Ascending aorta (tissue), 2 donors: ENCODE results near the gene REPIN1. TPM values are rescaled to one million over a fixed set of nuclear protein-coding genes. Genes with fewer than 3 reads are reported as not detected.

ENCODE experiments used
- DNase-seq, 2 donors: peaks; one replicate each; pipeline ENCODE4 v3.0.0-alpha.2; 2019; ENCODE audit warnings: low spot score in 2 of 2
- H3K27ac ChIP-seq, 2 donors: fragments of 200-600 bp; sonication (generic); one replicate each; pipeline ENCODE4 v1.5.1; 2016 to 2017; ENCODE audit warnings: mild to moderate bottlenecking in 1 of 2
- H3K27me3 ChIP-seq: fragments of 200-600 bp; sonication (generic); one replicate; pipeline ENCODE4 v1.5.1; 2017
- H3K36me3 ChIP-seq, 2 donors: fragments of 200-600 bp; sonication (generic); one replicate each; pipeline ENCODE4 v1.5.1; 2016
- H3K4me1 ChIP-seq, 2 donors: fragments of 200-600 bp; sonication (generic); one replicate each; pipeline ENCODE4 v1.5.1; 2016 to 2017; ENCODE audit warnings: mild to moderate bottlenecking in 1 of 2
- H3K4me3 ChIP-seq, 2 donors: fragments of 200-600 bp; sonication (generic); one replicate each; pipeline ENCODE4 v1.5.1; 2016 to 2017; ENCODE audit warnings: mild to moderate bottlenecking in 1 of 2
- H3K9me3 ChIP-seq, 2 donors: fragments of 200-600 bp; sonication (generic); one replicate each; pipeline ENCODE4 v1.5.1; 2016
- CTCF ChIP-seq, 3 experiments: fragments of 200-600 bp in 2 of 3; fragments of 450-650 bp in 1 of 3; sonication (generic) in 2 of 3; IDR thresholded peaks; one replicate each; pipeline ENCODE4 v1.5.1; 2016 to 2019; ENCODE audit warnings: antibody characterized with exemption in 3 of 3, mild to moderate bottlenecking in 1 of 3, moderate library complexity in 1 of 3
- intact Hi-C: fragments of 100-400 bp; cut with DNase I; formaldehyde crosslinking; loops from one replicate; pipeline ENCODE4 v1.15.1; 2023
- total RNA-seq: library from RNA; depleted of rRNA; stranded (reverse); fragments of >200 nt; gene quantifications from one replicate; pipeline ENCODE4 v1.1.0, GENCODE V29; 2016

REPIN1 gene
- total RNA-seq, 1 donor from 2014 or later: 123 TPM

GRCh38 chr7:150329331-150330120, 39.1 kb upstream of the REPIN1 start:
- H3K36me3 ChIP-seq: no peaks in the 10 kb centered on the region
- no peak for DNase-seq
- intact Hi-C loops: no loop called here

GRCh38 chr7:150330211-150330885, 38.3 kb upstream of the REPIN1 start:
- no peaks in the 10 kb centered on the region for H3K36me3 ChIP-seq
- no peak for DNase-seq

More at GRCh38 chr7:150329331-150330120, 39.1 kb upstream of the REPIN1 start:
- TF ChIP-seq CTCF (IDR thresholded peaks at IDR 0.05): no peak
- no peak overlapping the region for H3K27ac ChIP-seq
- H3K27me3 ChIP-seq: no peaks in the 10 kb centered on the region
- no peak overlapping the region for H3K4me3 ChIP-seq
- H3K9me3 ChIP-seq: no peaks in the 10 kb centered on the region
- H3K4me1 ChIP-seq: no peaks in the 10 kb centered on the region

GRCh38 chr7:150332852-150333635, 35.6 kb upstream of the REPIN1 start:
- TF ChIP-seq CTCF (IDR thresholded peaks at IDR 0.05): no peak
- Histone ChIP-seq H3K4me3 (no peak overlapping the region), H3K4me1 (peaks cover 0 to 2% of the 10 kb centered on the region in 2 donors), H3K27me3 (no peaks in the 10 kb centered on the region), H3K27ac (no peak overlapping the region), H3K36me3 (no peaks in the 10 kb centered on the region), H3K9me3 (no peaks in the 10 kb centered on the region)
- intact Hi-C loops: no loop called here
- peak in 1 of 2 donors; percentile 55 for DNase-seq

More at GRCh38 chr7:150330211-150330885, 38.3 kb upstream of the REPIN1 start:
- intact Hi-C loops: no loop called here
- no peaks in the 10 kb centered on the region for H3K27me3 ChIP-seq
- H3K4me1 ChIP-seq: no peaks in the 10 kb centered on the region
- TF ChIP-seq CTCF (IDR thresholded peaks at IDR 0.05): no peak
- H3K4me3 ChIP-seq: no peak overlapping the region
- no peaks in the 10 kb centered on the region for H3K9me3 ChIP-seq
- no peak overlapping the region for H3K27ac ChIP-seq

GRCh38 chr7:150333659-150334058, 35.0 kb upstream of the REPIN1 start:
- no peak for TF ChIP-seq CTCF (IDR thresholded peaks at IDR 0.05)
- no peak overlapping the region for H3K27ac ChIP-seq

GRCh38 chr7:150334108-150334507, 34.5 kb upstream of the REPIN1 start:
- Histone ChIP-seq H3K4me3 (no peak overlapping the region), H3K27me3 (no peaks in the 10 kb centered on the region), H3K4me1 (peaks cover 0 to 2% of the 10 kb centered on the region in 2 donors), H3K27ac (no peak overlapping the region), H3K9me3 (no peaks in the 10 kb centered on the region), H3K36me3 (no peaks in the 10 kb centered on the region)
- intact Hi-C loops: no loop called here
- TF ChIP-seq CTCF (IDR thresholded peaks at IDR 0.05): no peak
- DNase-seq: no peak

More at GRCh38 chr7:150333659-150334058, 35.0 kb upstream of the REPIN1 start:
- Histone ChIP-seq H3K4me1 (peaks cover 0 to 2% of the 10 kb centered on the region in 2 donors), H3K27me3 (no peaks in the 10 kb centered on the region), H3K9me3 (no peaks in the 10 kb centered on the region), H3K4me3 (no peak overlapping the region), H3K36me3 (no peaks in the 10 kb centered on the region)
- intact Hi-C loops: no loop called here
- no peak for DNase-seq
